GM12874 (cell line): ENCODE data around the gene PECR.
A peak's percentile ranks its signal among the peaks of the same experiment; 100 is the strongest.

Experiments
- TF ChIP-seq, protein P1 (sequence below): IDR thresholded peaks from 2 replicates; pipeline ENCODE4 v1.5.1; 2011; ENCODE audit warnings: low read depth, mild to moderate bottlenecking, control low read depth, low read length, moderate library complexity; ENCODE audit not compliant: insufficient read depth

Gene PECR

DNA sequence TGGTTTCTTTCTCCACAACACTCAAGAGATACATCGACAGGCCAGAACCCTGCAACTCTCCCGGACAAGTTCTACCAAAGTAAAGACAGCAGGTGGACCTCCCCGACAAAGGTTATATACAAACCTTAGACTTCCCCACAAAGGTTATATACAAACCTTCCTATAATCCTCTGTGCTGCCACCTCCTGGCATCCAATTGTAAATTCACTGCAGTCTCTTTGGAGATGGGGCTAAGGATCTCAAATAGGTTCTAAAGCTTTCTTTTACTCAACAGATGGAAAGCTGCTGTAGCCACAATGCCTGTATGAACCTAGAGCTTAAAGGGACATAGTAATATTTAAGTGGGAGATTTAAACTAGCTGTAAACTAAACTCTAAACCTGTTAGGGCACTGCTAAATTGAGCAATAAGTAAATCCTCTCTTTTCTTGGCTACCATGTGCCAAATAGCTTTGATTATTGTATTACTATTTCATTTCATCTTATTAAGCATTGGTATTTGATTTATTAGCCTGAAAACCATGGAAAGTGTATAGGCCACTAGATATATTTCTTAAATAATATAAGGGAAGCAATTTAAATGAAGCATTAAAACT, 58.5 kb downstream of the PECR start:
- TF ChIP-seq, protein P1, sequence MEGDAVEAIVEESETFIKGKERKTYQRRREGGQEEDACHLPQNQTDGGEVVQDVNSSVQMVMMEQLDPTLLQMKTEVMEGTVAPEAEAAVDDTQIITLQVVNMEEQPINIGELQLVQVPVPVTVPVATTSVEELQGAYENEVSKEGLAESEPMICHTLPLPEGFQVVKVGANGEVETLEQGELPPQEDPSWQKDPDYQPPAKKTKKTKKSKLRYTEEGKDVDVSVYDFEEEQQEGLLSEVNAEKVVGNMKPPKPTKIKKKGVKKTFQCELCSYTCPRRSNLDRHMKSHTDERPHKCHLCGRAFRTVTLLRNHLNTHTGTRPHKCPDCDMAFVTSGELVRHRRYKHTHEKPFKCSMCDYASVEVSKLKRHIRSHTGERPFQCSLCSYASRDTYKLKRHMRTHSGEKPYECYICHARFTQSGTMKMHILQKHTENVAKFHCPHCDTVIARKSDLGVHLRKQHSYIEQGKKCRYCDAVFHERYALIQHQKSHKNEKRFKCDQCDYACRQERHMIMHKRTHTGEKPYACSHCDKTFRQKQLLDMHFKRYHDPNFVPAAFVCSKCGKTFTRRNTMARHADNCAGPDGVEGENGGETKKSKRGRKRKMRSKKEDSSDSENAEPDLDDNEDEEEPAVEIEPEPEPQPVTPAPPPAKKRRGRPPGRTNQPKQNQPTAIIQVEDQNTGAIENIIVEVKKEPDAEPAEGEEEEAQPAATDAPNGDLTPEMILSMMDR, result peak; percentile 64

DNA sequence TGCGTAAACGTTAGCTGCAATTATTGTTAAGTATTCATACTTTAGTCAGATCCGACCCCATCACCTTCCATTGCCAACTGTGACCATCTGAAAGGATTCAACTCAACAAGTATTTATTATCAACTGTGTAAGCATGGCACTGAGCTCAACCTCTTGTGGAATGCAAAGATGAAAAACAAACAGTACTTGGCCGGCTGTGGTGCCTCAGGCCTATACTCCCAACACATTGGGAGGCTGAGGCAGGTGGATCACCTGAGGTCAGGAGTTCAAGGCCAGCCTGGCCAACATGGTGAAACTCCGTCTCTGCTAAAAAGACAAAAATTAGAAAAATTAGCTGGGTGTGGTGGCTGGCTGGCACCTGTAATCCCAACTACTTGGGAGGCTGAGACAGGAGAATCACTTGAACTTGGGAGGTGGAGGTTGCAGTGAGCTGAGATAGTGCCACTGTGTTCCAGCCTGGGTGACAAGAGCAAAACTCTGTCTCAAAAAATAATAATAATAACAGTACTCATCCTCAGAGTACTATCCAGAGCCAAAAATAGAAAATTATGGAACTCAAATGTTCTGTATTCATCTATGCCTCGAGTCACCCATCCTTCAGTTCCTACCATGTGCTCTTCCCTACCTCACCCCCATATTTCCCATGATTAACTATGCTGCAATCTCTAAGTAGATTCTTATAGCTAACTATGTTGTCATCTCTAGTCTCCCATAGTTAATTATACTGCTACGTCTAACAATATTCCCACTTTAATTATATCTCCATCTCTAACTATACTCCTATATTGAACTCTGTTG, 59.6 kb downstream of the PECR start:
- TF ChIP-seq, protein P1, result no peak

DNA sequence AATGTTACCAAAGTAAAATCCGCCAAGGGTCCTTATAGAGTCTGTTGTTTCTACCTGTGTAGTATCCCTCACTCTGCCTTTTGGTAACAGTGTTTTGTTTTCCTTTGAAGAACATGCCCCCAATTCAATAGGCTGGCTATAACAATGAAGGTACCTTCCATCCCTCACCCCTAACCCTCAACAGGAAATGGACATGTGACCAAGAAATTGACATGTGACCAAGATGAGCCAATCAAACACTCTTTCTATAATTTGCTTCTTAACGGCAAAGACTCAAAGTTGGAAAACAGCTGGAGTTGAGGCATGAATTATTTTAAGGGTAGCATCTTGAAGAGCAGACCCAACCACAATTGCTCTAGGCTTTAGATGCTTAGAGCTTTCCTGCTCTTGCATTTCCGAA, 62.9 kb downstream of the PECR start:
- TF ChIP-seq, protein P1, result no peak

DNA sequence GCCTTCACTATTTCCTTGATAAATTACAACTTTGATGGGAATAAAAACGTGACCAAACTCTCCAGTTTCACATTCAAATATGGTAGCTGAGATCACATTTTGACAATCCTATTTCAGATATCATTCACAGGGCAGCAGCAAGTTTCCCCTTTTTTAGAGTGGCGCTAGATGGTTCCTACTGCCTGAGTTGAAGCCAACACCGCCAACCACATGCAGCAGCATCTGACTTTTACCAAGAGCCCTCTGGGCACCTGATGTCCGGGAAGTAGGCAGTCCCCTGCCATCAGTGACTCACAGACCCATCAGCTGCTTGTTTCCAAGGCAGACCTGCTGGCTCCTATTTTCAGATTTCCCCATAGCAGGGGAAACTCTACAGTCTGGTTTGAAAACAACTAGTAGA, 64.2 kb downstream of the PECR start:
- TF ChIP-seq, protein P1, result no peak

DNA sequence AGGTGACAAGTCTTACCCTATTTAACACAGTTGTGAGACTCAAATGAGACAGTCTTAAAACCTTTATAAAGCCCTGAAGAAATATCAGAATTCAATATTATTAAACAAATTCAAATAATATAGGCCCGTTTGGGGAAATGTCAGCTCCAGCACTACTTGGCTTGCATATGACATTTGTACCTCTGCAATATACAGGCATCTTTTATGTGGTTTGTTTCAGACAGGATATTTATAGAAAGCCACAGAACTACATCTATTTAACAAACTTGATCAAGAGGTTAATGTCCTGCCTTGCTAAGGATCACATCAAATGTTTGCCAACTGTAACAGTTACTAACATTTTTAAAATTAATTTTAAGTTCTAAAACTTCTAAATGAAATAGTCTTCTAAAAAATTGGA, 65.0 kb downstream of the PECR start:
- TF ChIP-seq, protein P1, result no peak

DNA sequence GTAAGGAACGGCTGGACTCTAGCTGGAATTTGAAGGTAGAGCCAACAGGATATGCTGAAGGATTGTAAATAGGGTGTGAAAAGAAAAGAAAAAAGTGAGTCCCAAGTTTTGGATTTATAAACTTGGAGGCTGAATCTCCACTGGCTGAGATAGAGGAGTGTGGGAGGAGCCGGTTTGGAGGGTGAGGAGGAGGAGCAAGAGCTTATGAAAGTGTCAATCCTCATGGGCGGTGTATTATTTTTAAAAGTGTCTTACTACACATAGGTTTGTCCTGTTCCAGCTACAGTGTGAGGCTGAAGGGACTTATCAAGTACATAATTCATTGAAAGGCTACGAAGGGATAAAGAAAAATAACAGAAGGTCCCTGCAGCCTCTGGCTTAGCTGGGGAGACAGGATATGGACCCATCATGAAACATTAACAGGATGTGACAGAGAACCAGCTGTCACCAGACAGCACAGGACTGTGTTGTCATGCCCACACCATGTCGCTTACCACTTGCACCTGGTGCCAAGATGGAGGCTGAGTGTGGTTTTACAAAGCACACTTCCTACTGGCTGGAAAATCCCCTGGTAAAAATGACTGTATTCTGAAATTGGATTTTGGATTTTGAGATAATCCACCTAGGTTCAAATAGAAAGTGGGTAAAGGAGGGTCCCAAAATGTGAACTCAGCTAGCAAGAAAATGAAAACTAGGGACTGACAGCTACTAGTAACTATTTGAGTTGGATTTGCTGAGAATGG, 65.7 kb downstream of the PECR start:
- TF ChIP-seq, protein P1, result no peak

DNA sequence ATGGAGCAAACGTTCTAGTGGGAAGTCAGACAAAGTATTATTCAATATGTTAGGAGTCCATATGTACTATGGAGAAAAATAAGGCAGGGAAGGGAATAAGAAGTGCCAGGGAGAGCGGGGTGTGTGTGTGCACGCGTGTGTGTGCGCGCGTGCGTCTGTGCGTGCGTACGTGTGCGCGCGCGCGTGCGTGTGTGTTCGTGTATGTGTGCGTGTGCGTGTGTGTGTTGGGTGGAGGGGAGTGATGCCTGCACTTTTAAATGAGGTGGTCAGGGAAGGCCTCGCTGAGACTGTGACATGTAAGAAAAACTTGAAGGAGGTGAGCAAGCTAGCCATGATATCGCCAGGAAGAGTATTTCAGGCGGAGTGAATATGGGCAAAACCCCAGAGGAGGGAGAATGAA, 66.6 kb downstream of the PECR start:
- TF ChIP-seq, protein P1, result no peak
